Thyroid gland (tissue), 4 donors: Measurements from ENCODE around the gene COBLL1.

ENCODE experiments used
- POLR2A ChIP-seq, 2 donors: fragments of 450-650 bp; IDR thresholded peaks; one replicate each; pipeline ENCODE4 v1.6.1; 2017; ENCODE audit warnings: antibody characterized with exemption in 2 of 2, mild to moderate bottlenecking in 2 of 2, moderate library complexity in 1 of 2
- TF ChIP-seq, protein P1 (sequence below), 6 experiments: fragments of 200-600 bp in 3 of 6; fragments of 450-650 bp in 3 of 6; sonication (generic) in 3 of 6; IDR thresholded peaks; one replicate each; pipeline ENCODE4 v1.5.1; 2016 to 2019; ENCODE audit warnings: antibody characterized with exemption in 6 of 6, mild to moderate bottlenecking in 2 of 6, inconsistent platforms in 1 of 6, moderate library complexity in 1 of 6

DNA sequence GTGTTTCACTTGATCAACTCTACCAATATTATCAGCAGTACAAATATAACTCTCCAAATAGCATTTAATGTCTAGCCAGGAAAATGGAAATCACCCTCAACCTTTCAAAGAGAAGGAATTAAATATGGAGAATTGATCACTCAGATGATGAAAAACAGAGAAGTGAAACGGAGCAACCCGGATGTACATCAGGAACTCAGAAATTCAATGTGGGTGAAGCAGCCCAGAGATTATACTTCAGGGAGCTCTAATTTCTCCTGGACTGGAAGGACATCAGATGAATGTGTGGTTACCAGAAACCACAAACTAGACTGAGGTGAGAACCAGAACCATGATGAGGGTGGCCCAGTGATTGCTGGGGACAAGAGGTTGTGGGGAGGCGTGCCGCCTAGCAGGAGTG lies 35.5 kb upstream of the COBLL1 start:
- TF ChIP-seq, protein P1, sequence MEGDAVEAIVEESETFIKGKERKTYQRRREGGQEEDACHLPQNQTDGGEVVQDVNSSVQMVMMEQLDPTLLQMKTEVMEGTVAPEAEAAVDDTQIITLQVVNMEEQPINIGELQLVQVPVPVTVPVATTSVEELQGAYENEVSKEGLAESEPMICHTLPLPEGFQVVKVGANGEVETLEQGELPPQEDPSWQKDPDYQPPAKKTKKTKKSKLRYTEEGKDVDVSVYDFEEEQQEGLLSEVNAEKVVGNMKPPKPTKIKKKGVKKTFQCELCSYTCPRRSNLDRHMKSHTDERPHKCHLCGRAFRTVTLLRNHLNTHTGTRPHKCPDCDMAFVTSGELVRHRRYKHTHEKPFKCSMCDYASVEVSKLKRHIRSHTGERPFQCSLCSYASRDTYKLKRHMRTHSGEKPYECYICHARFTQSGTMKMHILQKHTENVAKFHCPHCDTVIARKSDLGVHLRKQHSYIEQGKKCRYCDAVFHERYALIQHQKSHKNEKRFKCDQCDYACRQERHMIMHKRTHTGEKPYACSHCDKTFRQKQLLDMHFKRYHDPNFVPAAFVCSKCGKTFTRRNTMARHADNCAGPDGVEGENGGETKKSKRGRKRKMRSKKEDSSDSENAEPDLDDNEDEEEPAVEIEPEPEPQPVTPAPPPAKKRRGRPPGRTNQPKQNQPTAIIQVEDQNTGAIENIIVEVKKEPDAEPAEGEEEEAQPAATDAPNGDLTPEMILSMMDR (IDR thresholded peaks at IDR 0.05): no peak
- TF ChIP-seq POLR2A (IDR thresholded peaks at IDR 0.05): no peak
